ENCODE data around the gene CXCR2. TPM values are rescaled to one million over a fixed set of nuclear protein-coding genes. Genes with fewer than 3 reads are reported as not detected.

Gene CXCR2
- total RNA-seq, 3 donors from 2014 or later = 0.35 to 1.1 TPM; not detected in 1

DNA sequence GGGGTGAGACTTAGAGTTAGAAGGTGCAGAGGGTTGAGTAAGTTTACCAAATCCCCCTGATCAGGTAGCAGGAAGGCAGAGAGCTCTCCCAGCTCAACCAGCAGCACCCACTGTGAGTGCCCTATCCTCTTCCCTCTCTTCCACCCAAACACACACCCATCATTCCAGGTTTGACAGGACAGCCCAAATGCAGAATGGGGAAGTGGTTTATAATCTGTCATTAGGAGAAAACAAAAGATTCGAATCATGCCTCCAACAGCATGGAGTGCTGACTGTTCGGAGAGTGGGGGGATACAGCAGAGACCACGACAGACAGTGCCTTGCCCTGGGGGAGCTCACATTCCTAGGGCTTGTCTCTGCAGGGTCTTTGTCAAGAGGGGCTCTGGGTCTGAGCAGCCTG lies 11.7 kb downstream of the CXCR2 start:
- Histone ChIP-seq H3K4me3 (no peak overlapping the region), H3K9me3 (no peaks in the 10 kb centered on the region), H3K36me3 (ENCODE audit: low read depth) (no peaks in the 10 kb centered on the region), H3K4me1 (ENCODE audit: low read depth) (no peaks in the 10 kb centered on the region)
- intact Hi-C loops (cut with DNase I, micrococcal nuclease) = no loop called here
- TF ChIP-seq, protein P1, sequence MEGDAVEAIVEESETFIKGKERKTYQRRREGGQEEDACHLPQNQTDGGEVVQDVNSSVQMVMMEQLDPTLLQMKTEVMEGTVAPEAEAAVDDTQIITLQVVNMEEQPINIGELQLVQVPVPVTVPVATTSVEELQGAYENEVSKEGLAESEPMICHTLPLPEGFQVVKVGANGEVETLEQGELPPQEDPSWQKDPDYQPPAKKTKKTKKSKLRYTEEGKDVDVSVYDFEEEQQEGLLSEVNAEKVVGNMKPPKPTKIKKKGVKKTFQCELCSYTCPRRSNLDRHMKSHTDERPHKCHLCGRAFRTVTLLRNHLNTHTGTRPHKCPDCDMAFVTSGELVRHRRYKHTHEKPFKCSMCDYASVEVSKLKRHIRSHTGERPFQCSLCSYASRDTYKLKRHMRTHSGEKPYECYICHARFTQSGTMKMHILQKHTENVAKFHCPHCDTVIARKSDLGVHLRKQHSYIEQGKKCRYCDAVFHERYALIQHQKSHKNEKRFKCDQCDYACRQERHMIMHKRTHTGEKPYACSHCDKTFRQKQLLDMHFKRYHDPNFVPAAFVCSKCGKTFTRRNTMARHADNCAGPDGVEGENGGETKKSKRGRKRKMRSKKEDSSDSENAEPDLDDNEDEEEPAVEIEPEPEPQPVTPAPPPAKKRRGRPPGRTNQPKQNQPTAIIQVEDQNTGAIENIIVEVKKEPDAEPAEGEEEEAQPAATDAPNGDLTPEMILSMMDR (IDR thresholded peaks at IDR 0.05) = no peak
- DNase-seq (no peak), ATAC-seq (no peak)

DNA sequence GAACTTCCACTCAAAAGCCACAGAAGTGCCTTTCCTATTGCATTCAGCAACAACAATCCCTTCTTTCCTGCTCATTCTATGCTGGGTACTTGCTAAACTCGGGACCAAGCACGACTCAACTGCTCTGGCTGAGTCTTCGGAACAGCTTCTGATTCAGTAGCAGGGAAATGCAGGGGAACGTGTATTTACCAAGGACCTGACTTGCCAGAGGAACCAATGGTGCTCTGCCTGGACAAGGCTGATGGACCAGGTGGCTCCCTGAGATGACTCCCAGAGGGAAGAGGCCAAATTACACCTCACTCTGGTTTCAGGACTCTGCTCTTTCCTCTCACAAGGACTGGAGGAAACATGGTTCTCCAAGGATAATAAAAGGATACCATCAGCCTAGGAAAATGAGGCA lies 12.2 kb downstream of the CXCR2 start:
- no peak for ATAC-seq

DNA sequence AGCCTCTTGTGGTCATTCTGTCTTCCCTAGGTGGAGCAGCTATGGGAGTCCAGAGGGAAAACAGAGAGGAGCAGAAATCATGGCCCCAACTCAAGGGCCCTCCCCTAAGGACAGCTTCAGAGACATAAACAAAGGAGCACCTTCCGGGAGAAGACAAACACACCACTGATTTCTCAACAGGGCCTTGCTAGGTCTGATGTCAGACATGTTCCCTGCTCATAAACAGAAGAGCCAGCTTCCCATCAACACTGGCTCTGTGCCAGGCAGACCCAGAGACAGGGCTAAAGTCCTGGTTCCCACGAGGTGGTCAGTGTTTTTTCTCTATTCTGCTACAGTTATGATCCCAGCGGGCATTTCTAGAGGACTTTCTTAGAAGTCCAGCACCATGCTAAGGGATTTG lies 19.3 kb downstream of the CXCR2 start:
- DNase-seq (no peak), ATAC-seq (peak; percentile 31)
- intact Hi-C loops (cut with DNase I, micrococcal nuclease) = no loop called here
- Histone ChIP-seq H3K36me3 (ENCODE audit: low read depth) (no peaks in the 10 kb centered on the region), H3K4me1 (ENCODE audit: low read depth) (no peaks in the 10 kb centered on the region), H3K9me3 (no peaks in the 10 kb centered on the region), H3K4me3 (no peak overlapping the region)
- TF ChIP-seq, protein P1 (IDR thresholded peaks at IDR 0.05) = no peak

More for the DNA sequence above, 12.2 kb downstream of the CXCR2 start:
- Histone ChIP-seq H3K4me1 (ENCODE audit: low read depth) (no peaks in the 10 kb centered on the region), H3K9me3 (no peaks in the 10 kb centered on the region), H3K36me3 (ENCODE audit: low read depth) (no peaks in the 10 kb centered on the region), H3K4me3 (no peak overlapping the region)
- TF ChIP-seq, protein P1 (IDR thresholded peaks at IDR 0.05) = no peak
- no peak for DNase-seq
- intact Hi-C loops (cut with DNase I, micrococcal nuclease) = no loop called here

DNA sequence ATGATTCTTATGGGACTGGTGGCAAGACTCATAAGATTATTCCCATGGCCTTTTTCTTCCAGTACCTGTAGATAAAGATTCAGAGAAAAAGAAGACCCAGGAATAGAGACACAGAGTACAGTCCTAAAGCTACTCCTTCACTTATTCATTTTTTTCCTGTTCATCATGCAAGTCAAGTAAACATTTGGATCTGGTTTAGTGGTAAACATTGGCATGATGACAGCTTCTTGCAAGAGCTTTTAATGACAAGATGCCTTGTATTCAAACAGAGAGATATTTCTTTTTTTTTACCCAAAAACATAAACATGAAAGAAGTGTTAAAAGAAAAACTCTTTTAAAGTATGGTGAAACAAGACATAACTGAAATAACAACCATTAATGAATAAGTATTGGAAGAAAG lies 20.2 kb downstream of the CXCR2 start:
- TF ChIP-seq, protein P1 (IDR thresholded peaks at IDR 0.05) = no peak
- Histone ChIP-seq H3K4me1 (ENCODE audit: low read depth) (no peaks in the 10 kb centered on the region), H3K36me3 (ENCODE audit: low read depth) (no peaks in the 10 kb centered on the region), H3K9me3 (no peaks in the 10 kb centered on the region), H3K4me3 (no peak overlapping the region)
- ATAC-seq = no peak
- DNase-seq = no peak
- intact Hi-C loops (cut with DNase I, micrococcal nuclease) = no loop called here

DNA sequence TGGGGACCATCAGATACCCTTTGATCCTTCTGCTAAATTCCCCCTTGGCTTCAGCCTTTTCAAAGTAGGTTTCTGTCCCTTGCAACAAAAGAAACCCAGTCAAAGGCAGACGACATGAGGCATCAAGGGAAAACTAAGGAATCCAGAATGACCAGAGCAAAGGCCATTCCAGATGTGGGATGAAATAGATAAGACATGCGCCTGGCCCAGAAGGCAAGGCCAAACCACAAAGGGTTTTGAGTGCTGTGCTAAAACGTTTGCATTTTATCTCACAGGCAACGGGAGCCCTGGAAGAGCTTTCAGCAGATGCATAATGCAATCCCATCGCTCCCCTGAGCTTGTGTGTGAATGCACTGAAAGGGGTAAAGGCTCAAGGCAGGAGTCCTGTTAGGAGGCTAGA lies 23.3 kb downstream of the CXCR2 start:
- Histone ChIP-seq H3K4me1 (ENCODE audit: low read depth) (no peaks in the 10 kb centered on the region), H3K36me3 (ENCODE audit: low read depth) (no peaks in the 10 kb centered on the region), H3K4me3 (no peak overlapping the region), H3K9me3 (no peaks in the 10 kb centered on the region)
- no peak for ATAC-seq
- TF ChIP-seq, protein P1 (IDR thresholded peaks at IDR 0.05) = no peak
- intact Hi-C loops (cut with DNase I, micrococcal nuclease) = no loop called here
- no peak for DNase-seq

DNA sequence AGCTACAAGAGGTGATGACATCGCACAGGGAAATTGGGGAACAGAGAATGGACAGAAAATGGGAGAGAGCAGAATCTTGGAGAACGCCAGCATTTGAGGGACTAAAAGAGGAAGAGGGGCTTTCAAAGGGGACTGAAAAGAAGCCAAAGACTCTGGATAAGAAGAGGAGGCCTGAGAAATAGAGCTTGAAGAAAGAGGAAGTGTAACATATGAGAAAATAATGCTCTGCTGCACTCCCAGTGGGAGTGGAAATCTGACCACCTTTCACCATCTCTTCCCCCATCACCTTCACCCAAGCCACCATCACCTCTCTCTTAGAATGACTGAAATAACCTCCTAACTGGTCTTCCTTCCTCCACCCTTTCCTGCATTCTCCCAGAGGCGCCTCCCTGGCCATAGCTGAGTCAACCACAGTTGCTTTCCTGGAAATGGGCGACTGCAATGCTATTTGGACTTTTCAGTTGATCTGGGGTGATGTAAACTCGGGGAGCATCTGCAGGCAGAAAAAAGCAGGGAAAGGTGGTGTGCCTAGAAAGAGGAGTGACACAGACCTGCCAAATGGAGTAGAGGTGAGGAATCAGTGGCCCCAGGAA lies 24.1 kb downstream of the CXCR2 start:
- intact Hi-C loops (cut with DNase I, micrococcal nuclease) = no loop called here
- ATAC-seq (no peak), DNase-seq (no peak)
- TF ChIP-seq, protein P1 (IDR thresholded peaks at IDR 0.05) = no peak
- Histone ChIP-seq H3K4me3 (no peak overlapping the region), H3K4me1 (ENCODE audit: low read depth) (no peaks in the 10 kb centered on the region), H3K36me3 (ENCODE audit: low read depth) (no peaks in the 10 kb centered on the region), H3K9me3 (no peaks in the 10 kb centered on the region)

Measured in mucosa of descending colon (tissue), 3 donors.